HT-29 (cell line): ENCODE results near the gene ZNF611. TPM values are rescaled to one million over a fixed set of nuclear protein-coding genes. Genes with fewer than 3 reads are reported as not detected.
A peak's percentile ranks its signal among the peaks of the same experiment; 100 is the strongest.
"Not testable (repeated sequence)": the region's sequence is repeated elsewhere in the genome, so short reads cannot be mapped to it uniquely, and the experiment has no call there.

Experiments
- DNase-seq: peaks from one replicate; pipeline ENCODE4 v3.0.0-alpha.2; 2015; ENCODE audit warnings: low spot score
- total RNA-seq: library from RNA; depleted of rRNA; stranded (reverse); fragments of >200 nt; shearing (Covaris generic); gene quantifications from 2 replicates; pipeline ENCODE4 v1.2.3, GENCODE V29; 2014

The ZNF611 gene
- total RNA-seq, 1 experiment from 2014 or later: 3.3 TPM

- no peak for DNase-seq
Observed at GRCh38 chr19:52716522-52716921, 18.3 kb downstream of the ZNF611 start.

GRCh38 chr19:52715902-52716301 is 18.9 kb downstream of the ZNF611 start:
- DNase-seq: not testable (repeated sequence)

- not testable (repeated sequence) for DNase-seq
Observed at GRCh38 chr19:52715330-52715729, 19.5 kb downstream of the ZNF611 start.

- not testable (repeated sequence) for DNase-seq
Observed at GRCh38 chr19:52713051-52713450, 21.8 kb downstream of the ZNF611 start.

GRCh38 chr19:52711661-52712060 is 23.2 kb downstream of the ZNF611 start:
- DNase-seq: not testable (repeated sequence)

GRCh38 chr19:52710538-52710937 is 24.3 kb downstream of the ZNF611 start:
- DNase-seq: no peak

GRCh38 chr19:52705615-52706014 is 29.2 kb downstream of the ZNF611 start:
- not testable (repeated sequence) for DNase-seq

- no peak for DNase-seq
Observed at GRCh38 chr19:52703917-52704316, 30.9 kb downstream of the ZNF611 start.

- DNase-seq: no peak
Observed at GRCh38 chr19:52700673-52701072, 34.2 kb downstream of the ZNF611 start.

GRCh38 chr19:52699555-52699954 is 35.3 kb downstream of the ZNF611 start:
- not testable (repeated sequence) for DNase-seq

- DNase-seq: no peak
Observed at GRCh38 chr19:52695996-52696395, 38.8 kb downstream of the ZNF611 start.

GRCh38 chr19:52694921-52695320 is 39.9 kb downstream of the ZNF611 start:
- no peak for DNase-seq

GRCh38 chr19:52694281-52694680 is 40.6 kb downstream of the ZNF611 start:
- DNase-seq: not testable (repeated sequence)

GRCh38 chr19:52692431-52693008 is 42.3 kb downstream of the ZNF611 start:
- DNase-seq: no peak

GRCh38 chr19:52691737-52692136 is 43.1 kb downstream of the ZNF611 start:
- no peak for DNase-seq

- no peak for DNase-seq
Observed at GRCh38 chr19:52691215-52691610, 43.6 kb downstream of the ZNF611 start.

GRCh38 chr19:52690369-52691214 is 44.3 kb downstream of the ZNF611 start:
- DNase-seq: peak; percentile 81

GRCh38 chr19:52689843-52690368 is 44.9 kb downstream of the ZNF611 start:
- DNase-seq: no peak

GRCh38 chr19:52688925-52689796 is 45.7 kb downstream of the ZNF611 start:
- not testable (repeated sequence) for DNase-seq

- DNase-seq: no peak
Observed at GRCh38 chr19:52688335-52688734, 46.5 kb downstream of the ZNF611 start.

GRCh38 chr19:52687684-52688083 is 47.2 kb downstream of the ZNF611 start:
- no peak for DNase-seq

GRCh38 chr19:52685811-52686210 is 49.0 kb downstream of the ZNF611 start:
- no peak for DNase-seq
